HG02642 (cell line): ENCODE results near the gene COPB2.

ENCODE experiments used
- ATAC-seq: cut with Tn5 transposase; IDR thresholded peaks from one replicate; pipeline ENCODE4 v1.9.1; 2021; ENCODE audit warnings: mild to moderate bottlenecking; ENCODE audit not compliant: unreplicated experiment, poor library complexity

The COPB2 gene

DNA sequence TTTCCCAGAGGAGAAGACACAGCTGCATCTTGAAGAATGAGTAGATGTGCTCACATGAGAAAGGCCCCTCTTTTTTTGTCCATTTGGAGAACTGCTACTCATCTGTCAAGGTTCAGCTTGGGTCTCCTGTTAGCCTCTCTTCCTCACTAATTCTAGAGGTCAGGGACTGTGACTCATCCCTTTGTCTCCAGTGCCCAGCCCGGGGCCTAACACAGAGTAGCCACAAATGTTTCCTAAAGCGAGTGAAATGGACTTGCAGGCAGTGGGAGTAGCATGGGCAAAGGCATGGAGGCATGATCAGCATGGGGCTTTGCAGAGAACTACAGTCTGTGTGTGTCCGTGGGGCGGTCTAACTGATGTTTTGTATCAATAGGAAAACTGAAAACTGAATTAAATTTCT, 79.6 kb downstream of the COPB2 start:
- no peak for ATAC-seq

DNA sequence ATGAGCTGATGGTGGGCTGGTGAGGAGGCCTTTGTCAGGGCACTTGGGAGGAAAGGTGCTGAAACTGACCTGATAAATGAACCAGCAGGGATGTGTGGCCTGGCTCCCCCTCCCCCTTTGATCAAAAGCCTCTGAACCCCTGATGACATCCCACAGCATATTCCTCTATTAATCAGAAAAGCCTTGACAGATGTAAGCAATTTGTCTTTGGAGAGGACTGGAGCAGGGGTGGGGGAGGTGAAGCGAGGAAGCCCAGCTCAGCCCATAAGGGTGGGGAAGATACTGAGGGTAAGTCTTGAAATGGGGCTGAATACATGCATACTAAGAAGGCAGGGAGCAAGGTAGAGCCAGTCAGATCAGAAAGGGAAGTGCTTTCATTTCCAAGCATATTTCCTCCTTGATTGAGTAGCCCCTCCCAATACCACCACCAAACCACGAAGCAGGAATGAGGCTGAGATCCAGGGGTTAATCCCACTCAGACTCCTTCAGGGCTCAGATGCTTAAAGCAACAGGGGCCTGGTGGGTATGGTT, 80.3 kb downstream of the COPB2 start:
- no peak for ATAC-seq

DNA sequence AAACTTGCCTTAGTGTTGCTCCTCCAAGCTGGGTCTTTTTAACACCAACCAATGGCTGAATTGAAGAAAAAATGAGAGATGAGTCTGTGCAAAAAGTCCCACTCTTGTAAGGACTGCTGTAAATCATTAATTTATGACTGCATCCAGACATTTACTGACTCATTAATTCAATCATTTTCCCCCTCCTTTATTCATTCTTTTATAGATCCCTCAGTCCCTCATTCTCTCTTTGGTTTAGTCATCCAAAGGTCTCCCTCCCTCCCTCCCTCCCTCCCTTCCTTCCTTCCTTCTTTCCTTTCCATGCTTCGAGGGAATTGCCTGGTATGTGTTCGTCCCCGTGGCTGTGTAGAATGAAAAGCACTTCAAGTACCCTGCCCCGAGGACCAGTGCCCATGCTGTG, 80.9 kb downstream of the COPB2 start:
- no peak for ATAC-seq

DNA sequence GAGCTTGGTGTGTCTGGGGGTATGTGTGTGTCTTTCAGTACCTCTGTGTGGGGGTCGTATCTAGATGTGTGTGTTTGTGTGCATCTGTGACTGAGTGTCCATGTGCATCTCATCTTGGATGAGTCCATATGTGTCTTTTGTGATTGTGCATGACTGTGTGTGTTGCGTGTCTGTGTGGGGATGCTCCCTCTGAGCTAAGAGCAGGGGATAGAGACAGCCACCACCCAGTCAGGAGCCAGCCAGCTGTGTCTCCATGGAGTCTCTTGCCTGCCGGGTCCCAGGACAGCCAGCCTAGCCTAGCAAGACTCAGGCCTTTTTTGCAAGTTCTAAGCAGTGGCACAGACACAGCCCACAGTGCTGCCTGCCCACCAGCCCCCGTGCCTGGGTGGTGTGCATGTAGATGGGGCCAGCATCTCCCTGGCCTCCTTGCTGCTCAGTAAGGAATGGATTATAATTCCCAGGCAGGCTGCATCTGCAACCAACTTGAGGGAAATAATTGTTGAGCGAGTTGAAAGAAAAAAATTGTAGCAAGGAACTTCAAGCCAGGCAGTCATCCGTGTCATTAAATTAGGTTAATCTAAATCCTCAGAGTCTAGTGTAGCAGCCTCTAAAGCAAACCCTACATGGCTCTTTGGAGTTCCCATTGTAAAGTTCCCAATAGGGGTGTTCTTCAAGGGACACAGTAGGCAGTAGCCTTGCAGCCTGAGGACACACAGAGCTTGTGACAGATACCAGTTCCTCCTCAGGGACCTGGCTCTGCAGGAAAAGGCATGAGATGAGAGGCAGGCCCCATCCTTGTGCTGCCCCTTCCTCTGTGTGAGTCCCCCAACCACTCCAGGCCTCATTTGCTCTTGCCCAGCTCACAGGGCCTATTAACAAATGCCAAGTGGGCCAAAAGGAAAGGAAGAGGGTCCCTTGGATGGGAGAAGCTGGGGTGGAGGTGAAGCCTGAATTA, 81.6 kb downstream of the COPB2 start:
- no peak for ATAC-seq
